IMR-90 (cell line): ENCODE measurements around the gene GSTA1. TPM values are rescaled to one million over a fixed set of nuclear protein-coding genes. Genes with fewer than 3 reads are reported as not detected.
"Not testable (repeated sequence)": the region's sequence is repeated elsewhere in the genome, so short reads cannot be mapped to it uniquely, and the experiment has no call there.

ENCODE experiments used
- ATAC-seq: fragments of 200-7000 bp; cut with Tn5 transposase; 2 replicates; pipeline ENCODE4 v1.9.1; 2020; ENCODE audit warnings: low read depth, mild to moderate bottlenecking, moderate library complexity
- BruUV-seq: library from RNA; stranded (reverse); fragments of 400-500 nt; replicated peaks from 2 replicates; lab custom pipeline; 2021; lab: Mats Ljungman, UMichigan
- CTCF ChIA-PET: fragments of 300-600 bp; formaldehyde crosslinking; extraction: SDS; loops from one replicate; lab custom pipeline; 2021; ENCODE audit warnings: antibody characterized with exemption; lab: Yijun Ruan, JAX
- POLR2A ChIA-PET: fragments of 300-600 bp; sonication (Branson Sonifier 250); formaldehyde crosslinking; loops from one replicate; lab custom pipeline; 2022; ENCODE audit warnings: antibody characterized with exemption; ENCODE audit not compliant: unreplicated experiment; lab: Charles Lee
- DNase-seq: peaks from one replicate; pipeline ENCODE4 v3.0.0; 2013
- H2AFZ ChIP-seq: replicated peaks from 2 replicates; pipeline ENCODE3; 2013; ENCODE audit warnings: low read length, mild to moderate bottlenecking; ENCODE audit not compliant: poor library complexity
- H2AK5ac ChIP-seq: 2 replicates; pipeline ENCODE4 v1.6.1; 2013; ENCODE audit warnings: low read depth, low read length, inconsistent platforms
- H2AK9ac ChIP-seq: replicated peaks from 2 replicates; pipeline ENCODE3; 2013; ENCODE audit warnings: mild to moderate bottlenecking, low read depth, low read length, moderate library complexity; ENCODE audit not compliant: poor library complexity
- H2BK120ac ChIP-seq: 2 replicates; pipeline ENCODE4 v1.6.1; 2013; ENCODE audit warnings: low read depth, low read length, inconsistent platforms
- H2BK15ac ChIP-seq: 3 replicates; pipeline ENCODE4 v1.6.1; 2013; ENCODE audit warnings: low read depth, low read length, inconsistent platforms
- H2BK20ac ChIP-seq: 2 replicates; pipeline ENCODE4 v1.6.1; 2013; ENCODE audit warnings: low read depth, mild to moderate bottlenecking, inconsistent platforms, low read length, moderate library complexity
- H2BK5ac ChIP-seq: 2 replicates; pipeline ENCODE4 v1.6.1; 2013; ENCODE audit warnings: mild to moderate bottlenecking, low read depth, low read length, inconsistent platforms; ENCODE audit not compliant: poor library complexity, severe bottlenecking
- H3K14ac ChIP-seq: replicated peaks from 2 replicates; pipeline ENCODE4 v1.6.1; 2013; ENCODE audit warnings: low read depth, low read length, inconsistent platforms
- H3K18ac ChIP-seq: 2 replicates; pipeline ENCODE4 v1.6.1; 2013; ENCODE audit warnings: low read depth, low read length, control low read depth
- H3K23ac ChIP-seq: 2 replicates; pipeline ENCODE4 v1.6.1; 2013; ENCODE audit warnings: low read depth, low read length, inconsistent platforms
- H3K27ac ChIP-seq: 2 replicates; pipeline ENCODE4 v1.5.1; 2013; ENCODE audit warnings: mild to moderate bottlenecking, control low read depth, low read length; ENCODE audit not compliant: insufficient read depth
- H3K27me3 ChIP-seq: 2 replicates; pipeline ENCODE4 v1.6.1; 2013; ENCODE audit warnings: low read length; ENCODE audit not compliant: control insufficient read depth, insufficient read depth
- H3K36me3 ChIP-seq: 2 replicates; pipeline ENCODE4 v1.6.1; 2013; ENCODE audit warnings: low read length, mixed read lengths; ENCODE audit not compliant: control insufficient read depth, insufficient read depth
- H3K4ac ChIP-seq: 2 replicates; pipeline ENCODE4 v1.6.1; 2013; ENCODE audit warnings: low read depth, low read length, inconsistent platforms
- H3K4me1 ChIP-seq: 2 replicates; pipeline ENCODE4 v1.6.1; 2013; ENCODE audit warnings: low read length, mixed read lengths; ENCODE audit not compliant: control insufficient read depth, insufficient read depth
- H3K4me2 ChIP-seq: 2 replicates; pipeline ENCODE4 v1.6.1; 2013; ENCODE audit warnings: low read depth, mild to moderate bottlenecking, control low read depth, low read length, moderate library complexity
- H3K4me3 ChIP-seq: 2 replicates; pipeline ENCODE4 v1.5.1; 2013; ENCODE audit warnings: low read depth, mild to moderate bottlenecking, control low read depth, low read length, moderate library complexity; ENCODE audit not compliant: insufficient read depth
- H3K56ac ChIP-seq: 2 replicates; pipeline ENCODE4 v1.6.1; 2013; ENCODE audit warnings: low read length, inconsistent platforms; ENCODE audit not compliant: insufficient read depth; ENCODE audit errors: extremely low read depth
- H3K79me1 ChIP-seq, 2 experiments: 2 replicates each; pipeline ENCODE4 v1.6.1; 2013; ENCODE audit warnings: low read length in 2 of 2, inconsistent platforms in 1 of 2, low read depth in 1 of 2
- H3K9ac ChIP-seq: 2 replicates; pipeline ENCODE4 v1.6.1; 2013; ENCODE audit warnings: low read depth, low read length, control low read depth
- H3K9me1 ChIP-seq: 2 replicates; pipeline ENCODE4 v1.6.1; 2013; ENCODE audit warnings: low read length, inconsistent platforms; ENCODE audit not compliant: insufficient read depth
- H3K9me3 ChIP-seq: 2 replicates; pipeline ENCODE4 v1.6.1; 2013; ENCODE audit warnings: low read length; ENCODE audit not compliant: control insufficient read depth, insufficient read depth
- H4K20me1 ChIP-seq: 2 replicates; pipeline ENCODE4 v1.6.1; 2013; ENCODE audit warnings: low read length, inconsistent platforms; ENCODE audit not compliant: insufficient read depth
- H4K5ac ChIP-seq: 2 replicates; pipeline ENCODE4 v1.6.1; 2013; ENCODE audit warnings: mild to moderate bottlenecking, low read depth, low read length, control low read depth
- H4K8ac ChIP-seq, 2 experiments: 2 replicates each; pipeline ENCODE4 v1.6.1; 2013; ENCODE audit warnings: low read depth in 2 of 2, low read length in 2 of 2, control low read depth in 1 of 2, inconsistent platforms in 1 of 2
- H4K91ac ChIP-seq: 2 replicates; pipeline ENCODE4 v1.6.1; 2013; ENCODE audit warnings: low read depth, low read length, inconsistent platforms; ENCODE audit not compliant: insufficient read depth
- CEBPB ChIP-seq: IDR thresholded peaks from 2 replicates; pipeline ENCODE4 v1.6.1; 2012; ENCODE audit warnings: low read depth, low read length, improper control_type of control experiment
- CHD1 ChIP-seq: IDR thresholded peaks from 2 replicates; pipeline ENCODE4 v1.6.1; 2012; ENCODE audit warnings: low read depth, low read length, improper control_type of control experiment
- FOS ChIP-seq: fragments of 150-350 bp; IDR thresholded peaks from 2 replicates; pipeline ENCODE4 v1.6.1; 2016; ENCODE audit warnings: low read depth, low read length
- MXI1 ChIP-seq: IDR thresholded peaks from 2 replicates; pipeline ENCODE4 v1.6.1; 2012; ENCODE audit warnings: low read depth, mild to moderate bottlenecking, low read length, moderate library complexity, borderline replicate concordance
- RFX5 ChIP-seq: IDR thresholded peaks from 2 replicates; pipeline ENCODE4 v1.8.0; 2012; ENCODE audit warnings: low read depth, mild to moderate bottlenecking, low read length, moderate library complexity
- USF2 ChIP-seq: fragments of 150-350 bp; IDR thresholded peaks from 2 replicates; pipeline ENCODE4 v1.6.1; 2017; ENCODE audit warnings: mild to moderate bottlenecking, antibody characterized with exemption, low read length, low read depth
- WGBS, 2 experiments: methylation state at CpG; one replicate each; pipeline versions ENCODE4 v1.1.5 to v1.1.7; 2013; ENCODE audit warnings: missing lambda C conversion rate in 2 of 2; ENCODE audit not compliant: insufficient read length in 1 of 2; ENCODE audit errors: extremely low coverage in 2 of 2; 5-methylcytosine and 5-hydroxymethylcytosine counted together
- dilution Hi-C: fragments of 300-500 bp; cut with HindIII; formaldehyde crosslinking; loops from one replicate; pipeline ENCODE4 v1.14.3; 2018; ENCODE audit warnings: low sequenced_read_pairs; ENCODE audit not compliant: unreplicated experiment
- in situ Hi-C: fragments of 300-500 bp; cut with MboI; formaldehyde crosslinking; loops from 3 replicates; pipeline ENCODE4 v1.14.3; 2019; ENCODE audit warnings: low sequenced_read_pairs, inconsistent platforms, mixed read lengths
- intact Hi-C: fragments of 100-400 bp; cut with micrococcal nuclease; formaldehyde crosslinking; loops from 2 replicates; pipeline ENCODE4 v1.10.0; 2022
- polyA plus RNA-seq, 3 experiments: library from polyadenylated mRNA; depleted of rRNA; stranded (reverse); fragments of >200 nt; gene quantifications; 2 replicates each; pipeline ENCODE4 v1.2.3, GENCODE V29; 2012; ENCODE audit warnings: low replicate concordance in 1 of 3
- total RNA-seq: library from RNA; depleted of rRNA; stranded (reverse); fragments of >200 nt; gene quantifications from 2 replicates; pipeline ENCODE4 v1.2.3, GENCODE V29; 2012

The GSTA1 gene
- total and polyA plus RNA-seq, 2 of the 4 experiments (the other 2 are of a cell fraction) = 0.18 to 0.31 TPM

DNA sequence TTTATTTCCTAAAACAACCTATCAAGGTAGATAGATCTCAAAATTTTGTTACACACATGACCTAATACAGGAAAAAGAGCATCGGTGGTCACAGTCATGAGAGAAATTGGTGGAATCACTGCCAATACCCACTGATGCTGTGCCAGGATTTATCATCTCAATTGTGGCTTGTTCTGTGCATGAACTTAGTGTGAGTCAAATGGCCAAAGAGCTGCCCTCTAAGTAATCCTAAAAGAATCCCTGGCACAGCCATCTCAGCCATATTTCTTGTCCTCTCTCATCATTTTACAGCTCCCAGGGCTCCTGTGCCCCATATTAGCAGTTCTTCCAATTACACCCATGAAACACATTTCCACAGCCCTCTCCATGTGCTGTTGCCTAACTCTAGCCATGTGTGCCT is 30.9 kb upstream of the GSTA1 start:
- CTCF ChIA-PET = no interaction called here
- H3K36me3 ChIP-seq = no peaks in the 10 kb centered on the region
- no peak overlapping the region for H3K56ac ChIP-seq
- H3K4ac ChIP-seq = no peak overlapping the region
- H3K4me1 ChIP-seq = no peaks in the 10 kb centered on the region
- intact Hi-C loops (no loop called here), in situ Hi-C loops (no loop called here), dilution Hi-C loops (no loop called here)
- H3K4me2 ChIP-seq = no peak overlapping the region
- H3K9ac ChIP-seq = no peak overlapping the region
- H4K20me1 ChIP-seq = no peaks in the 10 kb centered on the region
- peak; percentile 18 for DNase-seq
- H3K27ac ChIP-seq = no peak overlapping the region
- no peak overlapping the region for H3K4me3 ChIP-seq
- H3K23ac ChIP-seq = no peak overlapping the region
- no peaks in the 10 kb centered on the region for H3K9me3 ChIP-seq
- H4K91ac ChIP-seq = no peak overlapping the region
- no peak overlapping the region for H2BK20ac ChIP-seq
- POLR2A ChIA-PET = no interaction called here
- peaks cover 15% of the 10 kb centered on the region for H3K27me3 ChIP-seq
- no peaks in the 10 kb centered on the region for H3K79me1 ChIP-seq
- H4K8ac ChIP-seq = no peak overlapping the region
- H2BK15ac ChIP-seq = no peak overlapping the region
- BruUV-seq = no TSS peak
- H3K18ac ChIP-seq = no peak overlapping the region
- no peak overlapping the region for H2BK120ac ChIP-seq
- H2AFZ ChIP-seq = no peak overlapping the region
- H2AK5ac ChIP-seq = no peak overlapping the region
- no peak for TF ChIP-seq CHD1
- no peak for TF ChIP-seq CEBPB
- no peak for TF ChIP-seq MXI1
- TF ChIP-seq USF2 = no peak
- no peak for TF ChIP-seq RFX5
- no peak for TF ChIP-seq FOS
- no peak overlapping the region for H2BK5ac ChIP-seq
- H4K5ac ChIP-seq = no peak overlapping the region
- WGBS, 2 experiments = no CpG with 5 or more reads among the region's 1 CpG
- H3K9me1 ChIP-seq = no peaks in the 10 kb centered on the region; the same call in 1 of the 2 replicates
- no peak overlapping the region for H3K14ac ChIP-seq
- no peak for ATAC-seq
- no peak overlapping the region for H2AK9ac ChIP-seq

GRCh38 chr6:52830869-52831268 is 27.3 kb upstream of the GSTA1 start:
- H4K8ac ChIP-seq, CTCF ChIA-PET, POLR2A ChIA-PET, ATAC-seq, DNase-seq, H2BK20ac ChIP-seq, H4K20me1 ChIP-seq, H2BK120ac ChIP-seq, H3K9me3 ChIP-seq, H3K9me1 ChIP-seq, in situ Hi-C loops, H2BK5ac ChIP-seq, BruUV-seq, H3K9ac ChIP-seq, H2AK5ac ChIP-seq, H2BK15ac ChIP-seq, H4K91ac ChIP-seq, dilution Hi-C loops, H2AK9ac ChIP-seq, H3K36me3 ChIP-seq, H3K27ac ChIP-seq, intact Hi-C loops, H4K5ac ChIP-seq, H3K4me2 ChIP-seq, H3K79me1 ChIP-seq, H3K18ac ChIP-seq, H3K56ac ChIP-seq, H2AFZ ChIP-seq, H3K23ac ChIP-seq, H3K4me1 ChIP-seq, H3K4ac ChIP-seq, H3K14ac ChIP-seq, H3K4me3 ChIP-seq: not testable (repeated sequence)
- WGBS, 2 experiments = no CpG with 5 or more reads among the region's 4 CpGs
- peaks cover 14% of the 10 kb centered on the region for H3K27me3 ChIP-seq
